HepG2 (cell line): Measurements from ENCODE around the gene RBM14.

Experiments used
- EP300 ChIP-seq, 3 experiments: sonication (generic) in 1 of 3; formaldehyde crosslinking in 1 of 3; IDR thresholded peaks; 2 replicates each; pipeline versions ENCODE4 v1.5.1 to v1.6.1; 2011 to 2020; ENCODE audit warnings: low read depth in 2 of 3, low read length in 2 of 3, borderline replicate concordance in 1 of 3, improper control_type of control experiment in 1 of 3, mild to moderate bottlenecking in 1 of 3, missing genetic modification reagents in 1 of 3, moderate library complexity in 1 of 3
- HDAC6 ChIP-seq: fragments of 200-600 bp; sonication (generic); IDR thresholded peaks from 2 replicates; pipeline ENCODE4 v1.7.0; 2017; ENCODE audit warnings: mild to moderate bottlenecking, antibody characterized with exemption, low read length, low read depth
- JUND ChIP-seq: sonication (generic); formaldehyde crosslinking; IDR thresholded peaks from 2 replicates; pipeline ENCODE4 v1.8.0; 2022; ENCODE audit warnings: mild to moderate bottlenecking, missing genetic modification reagents
- RFX5 ChIP-seq: IDR thresholded peaks from 2 replicates; pipeline ENCODE4 v1.6.1; 2011; ENCODE audit warnings: low read depth, low read length, improper control_type of control experiment
- UBTF ChIP-seq: sonication (generic); formaldehyde crosslinking; IDR thresholded peaks from 2 replicates; pipeline ENCODE4 v1.4.0; 2020; ENCODE audit warnings: mild to moderate bottlenecking, missing genetic modification reagents
- ZNF746 ChIP-seq: sonication (generic); formaldehyde crosslinking; IDR thresholded peaks from 2 replicates; pipeline ENCODE4 v1.8.0; 2022; ENCODE audit warnings: mild to moderate bottlenecking, missing genetic modification reagents
- TF ChIP-seq, protein P1 (sequence below): IDR thresholded peaks from 2 replicates; pipeline ENCODE4 v1.6.1; 2012; ENCODE audit warnings: inconsistent platforms
- TF ChIP-seq, protein P2 (sequence below): sonication (generic); formaldehyde crosslinking; IDR thresholded peaks from 2 replicates; pipeline ENCODE4 v1.5.0; 2020; ENCODE audit warnings: mild to moderate bottlenecking, missing genetic modification reagents, moderate library complexity
- TF ChIP-seq, protein P3 (sequence below): sonication (generic); formaldehyde crosslinking; IDR thresholded peaks from 2 replicates; pipeline ENCODE4 v1.9.0; 2021; ENCODE audit warnings: missing genetic modification reagents, borderline replicate concordance

DNA sequence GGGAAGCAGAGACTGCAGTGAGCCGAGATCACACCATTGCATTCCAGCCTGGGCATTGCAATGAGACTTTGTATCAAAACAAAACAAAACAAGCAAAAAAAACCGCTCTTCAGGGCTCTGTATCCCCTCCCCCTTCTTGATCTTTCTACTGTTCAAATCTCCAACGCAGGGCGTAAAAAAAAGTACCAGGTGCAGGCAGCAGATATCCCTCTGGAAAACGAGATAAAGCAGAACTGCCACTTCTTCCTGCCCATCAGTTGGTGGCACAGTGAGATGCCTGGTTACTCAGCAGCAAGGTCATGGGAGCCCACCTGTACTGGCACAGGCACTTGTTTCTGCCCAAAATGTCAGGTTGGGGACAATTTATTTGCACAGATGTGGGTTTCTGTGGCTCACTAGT lies 12.3 kb upstream of the RBM14 start:
- TF ChIP-seq JUND (CRISPR knock-in tag): no peak
- no peak for TF ChIP-seq EP300 (IDR thresholded peaks at IDR 0.05; ENCODE audit: low read depth in 2 of 2, low read length in 2 of 2)
- no peak for TF ChIP-seq EP300 (CRISPR knock-in tag; IDR thresholded peaks at IDR 0.05; ENCODE audit: borderline replicate concordance)
- TF ChIP-seq, protein P1, sequence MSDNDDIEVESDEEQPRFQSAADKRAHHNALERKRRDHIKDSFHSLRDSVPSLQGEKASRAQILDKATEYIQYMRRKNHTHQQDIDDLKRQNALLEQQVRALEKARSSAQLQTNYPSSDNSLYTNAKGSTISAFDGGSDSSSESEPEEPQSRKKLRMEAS: no peak
- TF ChIP-seq, protein P2, sequence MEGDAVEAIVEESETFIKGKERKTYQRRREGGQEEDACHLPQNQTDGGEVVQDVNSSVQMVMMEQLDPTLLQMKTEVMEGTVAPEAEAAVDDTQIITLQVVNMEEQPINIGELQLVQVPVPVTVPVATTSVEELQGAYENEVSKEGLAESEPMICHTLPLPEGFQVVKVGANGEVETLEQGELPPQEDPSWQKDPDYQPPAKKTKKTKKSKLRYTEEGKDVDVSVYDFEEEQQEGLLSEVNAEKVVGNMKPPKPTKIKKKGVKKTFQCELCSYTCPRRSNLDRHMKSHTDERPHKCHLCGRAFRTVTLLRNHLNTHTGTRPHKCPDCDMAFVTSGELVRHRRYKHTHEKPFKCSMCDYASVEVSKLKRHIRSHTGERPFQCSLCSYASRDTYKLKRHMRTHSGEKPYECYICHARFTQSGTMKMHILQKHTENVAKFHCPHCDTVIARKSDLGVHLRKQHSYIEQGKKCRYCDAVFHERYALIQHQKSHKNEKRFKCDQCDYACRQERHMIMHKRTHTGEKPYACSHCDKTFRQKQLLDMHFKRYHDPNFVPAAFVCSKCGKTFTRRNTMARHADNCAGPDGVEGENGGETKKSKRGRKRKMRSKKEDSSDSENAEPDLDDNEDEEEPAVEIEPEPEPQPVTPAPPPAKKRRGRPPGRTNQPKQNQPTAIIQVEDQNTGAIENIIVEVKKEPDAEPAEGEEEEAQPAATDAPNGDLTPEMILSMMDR (CRISPR knock-in tag): no peak
- TF ChIP-seq ZNF746: no peak
- TF ChIP-seq, protein P3, sequence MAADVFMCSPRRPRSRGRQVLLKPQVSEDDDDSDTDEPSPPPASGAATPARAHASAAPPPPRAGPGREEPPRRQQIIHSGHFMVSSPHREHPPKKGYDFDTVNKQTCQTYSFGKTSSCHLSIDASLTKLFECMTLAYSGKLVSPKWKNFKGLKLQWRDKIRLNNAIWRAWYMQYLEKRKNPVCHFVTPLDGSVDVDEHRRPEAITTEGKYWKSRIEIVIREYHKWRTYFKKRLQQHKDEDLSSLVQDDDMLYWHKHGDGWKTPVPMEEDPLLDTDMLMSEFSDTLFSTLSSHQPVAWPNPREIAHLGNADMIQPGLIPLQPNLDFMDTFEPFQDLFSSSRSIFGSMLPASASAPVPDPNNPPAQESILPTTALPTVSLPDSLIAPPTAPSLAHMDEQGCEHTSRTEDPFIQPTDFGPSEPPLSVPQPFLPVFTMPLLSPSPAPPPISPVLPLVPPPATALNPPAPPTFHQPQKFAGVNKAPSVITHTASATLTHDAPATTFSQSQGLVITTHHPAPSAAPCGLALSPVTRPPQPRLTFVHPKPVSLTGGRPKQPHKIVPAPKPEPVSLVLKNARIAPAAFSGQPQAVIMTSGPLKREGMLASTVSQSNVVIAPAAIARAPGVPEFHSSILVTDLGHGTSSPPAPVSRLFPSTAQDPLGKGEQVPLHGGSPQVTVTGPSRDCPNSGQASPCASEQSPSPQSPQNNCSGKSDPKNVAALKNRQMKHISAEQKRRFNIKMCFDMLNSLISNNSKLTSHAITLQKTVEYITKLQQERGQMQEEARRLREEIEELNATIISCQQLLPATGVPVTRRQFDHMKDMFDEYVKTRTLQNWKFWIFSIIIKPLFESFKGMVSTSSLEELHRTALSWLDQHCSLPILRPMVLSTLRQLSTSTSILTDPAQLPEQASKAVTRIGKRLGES (CRISPR knock-in tag): no peak
- TF ChIP-seq HDAC6: no peak
- no peak for TF ChIP-seq RFX5
- TF ChIP-seq UBTF (CRISPR knock-in tag): no peak
